ENCODE data around the gene RNF113A.
"Not testable (repeated sequence)": the region's sequence is repeated elsewhere in the genome, so short reads cannot be mapped to it uniquely, and the experiment has no call there.

Gene RNF113A

DNA sequence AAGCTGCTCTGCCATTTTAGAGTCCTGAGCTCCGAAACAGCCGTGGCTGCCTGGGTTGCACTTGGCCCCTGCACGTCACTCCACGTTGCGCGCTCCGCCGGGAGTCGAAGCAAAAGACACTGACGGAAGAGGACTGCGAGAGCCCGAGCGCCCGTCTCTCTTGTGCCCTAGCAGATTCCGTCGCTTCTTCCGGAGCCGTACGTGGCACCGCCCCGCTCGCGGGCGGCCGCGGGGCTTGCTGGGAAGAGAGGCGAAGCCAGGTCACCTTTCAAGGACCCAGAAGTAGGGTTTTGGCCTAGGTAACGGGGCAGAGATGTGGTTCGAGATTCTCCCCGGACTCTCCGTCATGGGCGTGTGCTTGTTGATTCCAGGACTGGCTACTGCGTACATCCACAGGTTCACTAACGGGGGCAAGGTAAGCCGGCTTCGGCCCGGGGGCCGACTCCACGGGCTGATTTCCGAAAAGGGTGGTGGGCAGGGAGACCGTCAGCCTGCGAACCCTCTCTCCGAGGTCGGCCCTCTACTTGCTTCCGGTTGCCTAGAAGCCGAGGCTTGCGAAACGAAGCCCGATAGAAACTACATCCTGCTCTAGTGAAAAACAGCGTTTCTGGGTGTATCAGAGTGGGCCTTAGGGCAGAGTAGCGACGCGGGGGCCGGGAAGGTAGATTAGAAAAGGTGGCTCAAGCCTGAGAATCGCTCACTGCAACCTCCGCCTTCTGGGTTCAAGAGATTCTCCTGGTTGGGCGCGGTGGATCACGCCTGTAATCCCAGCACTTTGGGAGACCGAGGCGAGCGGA is at the start of gene RNF113A, which contains the start of gene NDUFA1:
TSS of gene RNF113A (minus strand) at position 135 of the 797 bp plus-strand sequence. CDS start at position 15, 120 bp downstream.
TSS of gene NDUFA1 (plus strand) at position 234 of the 797 bp plus-strand sequence. CDS start at position 314, 80 bp downstream.
- H3K9me3 Mint-ChIP-seq, result no peaks in the 10 kb centered on the region
- peaks cover 5% of the 10 kb centered on the region for H3K36me3 Mint-ChIP-seq
- H3K4me3 Mint-ChIP-seq, result peak within 1 kb of the TSS; percentile 93
- peak; percentile 99 for ATAC-seq
- peaks cover 6% of the 10 kb centered on the region for H3K4me1 Mint-ChIP-seq
- no peaks in the 10 kb centered on the region for H3K27me3 Mint-ChIP-seq
- H3K27ac Mint-ChIP-seq, result peak within 1 kb of the TSS; percentile 96

DNA sequence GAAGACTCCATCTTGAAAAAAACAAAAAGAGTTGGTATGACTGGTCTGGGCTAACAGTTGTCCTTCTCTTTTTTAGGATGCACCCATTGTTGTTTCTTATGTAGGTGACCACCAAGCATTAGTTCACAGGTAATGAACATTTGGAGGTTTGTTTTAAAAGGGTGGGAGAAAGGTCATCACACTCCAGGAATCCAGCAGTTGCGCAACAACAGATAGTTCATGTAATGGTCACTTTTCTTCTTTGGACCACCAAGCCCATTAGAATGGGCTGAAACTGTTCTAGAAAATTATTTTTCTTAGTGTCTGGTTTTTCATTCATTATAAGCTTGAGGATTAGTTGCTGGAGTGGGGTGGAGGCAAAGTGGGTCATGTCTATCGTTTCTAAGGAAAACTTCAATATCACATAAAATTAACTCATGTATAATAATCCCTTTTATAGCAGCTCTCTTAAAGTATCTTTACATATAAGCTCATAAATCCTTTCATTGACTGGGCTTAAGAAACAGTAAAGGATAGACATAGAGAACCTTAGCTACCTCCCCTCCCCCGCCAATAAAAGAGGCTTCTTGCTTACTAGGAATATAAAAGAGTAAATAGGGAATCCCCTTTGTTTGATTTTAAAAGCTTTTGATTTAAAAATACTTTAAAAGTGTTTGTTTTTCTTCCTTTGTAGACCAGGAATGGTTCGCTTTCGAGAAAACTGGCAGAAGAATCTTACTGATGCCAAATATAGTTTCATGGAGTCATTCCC is 48.5 kb upstream of the RNF113A start:
- Mint-ChIP-seq H3K9me3 (no peaks in the 10 kb centered on the region), H3K27me3 (no peaks in the 10 kb centered on the region), H3K27ac (no peak overlapping the region), H3K4me3 (no peak overlapping the region), H3K4me1 (no peaks in the 10 kb centered on the region), H3K36me3 (peaks cover 4% of the 10 kb centered on the region)
- ATAC-seq, result no peak

DNA sequence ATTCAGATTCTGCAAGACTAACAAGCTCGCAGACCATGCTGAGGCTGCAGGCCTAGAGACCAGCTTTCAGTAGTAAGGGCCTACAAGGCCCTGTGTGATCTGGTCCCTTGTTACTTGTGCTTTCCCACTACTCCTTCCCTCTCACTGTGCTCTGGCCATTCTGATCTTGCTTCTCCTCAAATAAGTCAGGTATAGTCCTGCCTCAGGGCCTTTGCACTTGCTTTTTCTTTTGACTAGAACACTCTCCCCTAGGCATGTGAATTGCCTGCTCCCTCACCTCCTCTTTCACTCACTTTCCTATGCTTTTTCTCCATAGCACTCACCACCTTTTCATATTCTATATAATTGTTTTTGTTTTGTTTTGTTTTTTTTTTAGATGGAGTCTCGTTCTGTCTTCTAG is 46.3 kb upstream of the RNF113A start:
- H3K27me3 Mint-ChIP-seq, result no peaks in the 10 kb centered on the region
- no peaks in the 10 kb centered on the region for H3K9me3 Mint-ChIP-seq
- H3K4me3 Mint-ChIP-seq, result no peak overlapping the region
- no peaks in the 10 kb centered on the region for H3K4me1 Mint-ChIP-seq
- no peak overlapping the region for H3K27ac Mint-ChIP-seq
- no peaks in the 10 kb centered on the region for H3K36me3 Mint-ChIP-seq
- ATAC-seq, result no peak

DNA sequence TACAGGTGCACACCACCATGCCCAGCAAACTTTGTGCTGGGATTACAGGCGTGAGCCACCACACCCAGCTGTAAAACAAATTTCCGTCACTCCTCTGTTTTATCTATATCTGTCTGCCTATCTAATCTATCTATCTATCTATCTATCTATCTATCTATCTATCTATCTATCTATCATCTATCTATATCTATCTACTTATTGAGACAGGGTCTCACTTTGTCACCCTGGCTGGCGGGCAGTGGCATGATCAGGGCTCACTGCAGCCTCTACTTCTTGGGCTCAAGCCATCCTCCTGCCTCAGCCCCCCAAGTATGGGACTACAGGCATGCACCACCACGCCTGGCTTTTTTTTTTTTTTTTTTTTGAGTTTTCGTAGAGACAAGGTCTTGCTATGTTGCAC is 44.8 kb upstream of the RNF113A start:
- no peak for ATAC-seq
- no peaks in the 10 kb centered on the region for H3K36me3 Mint-ChIP-seq
- no peaks in the 10 kb centered on the region for H3K4me1 Mint-ChIP-seq
- H3K27ac Mint-ChIP-seq, result no peak overlapping the region
- H3K4me3 Mint-ChIP-seq, result no peak overlapping the region
- H3K9me3 Mint-ChIP-seq, result no peaks in the 10 kb centered on the region
- no peaks in the 10 kb centered on the region for H3K27me3 Mint-ChIP-seq

DNA sequence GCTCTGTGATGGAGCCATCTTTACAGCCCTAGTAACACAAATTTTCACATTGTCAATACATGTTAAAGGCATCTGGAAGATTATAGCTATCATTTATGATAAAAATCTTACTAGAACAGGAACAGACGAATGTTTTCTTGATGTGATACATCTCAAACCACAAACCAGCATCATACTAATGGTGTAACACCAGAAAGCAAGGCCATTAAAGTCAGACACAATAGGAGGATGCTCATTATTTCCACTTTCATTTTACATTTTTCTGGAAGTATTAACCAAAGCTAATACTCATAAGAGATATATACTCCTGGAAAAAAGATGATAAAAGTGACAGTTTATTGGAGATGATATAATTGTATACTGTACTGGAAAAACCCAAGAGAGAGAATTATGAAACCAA is 29.4 kb upstream of the RNF113A start:
- no peaks in the 10 kb centered on the region for H3K4me1 Mint-ChIP-seq
- H3K4me3 Mint-ChIP-seq, result no peak overlapping the region
- H3K27ac Mint-ChIP-seq, result no peak overlapping the region
- H3K36me3 Mint-ChIP-seq, result no peaks in the 10 kb centered on the region
- H3K27me3 Mint-ChIP-seq, result no peaks in the 10 kb centered on the region
- ATAC-seq, result no peak
- H3K9me3 Mint-ChIP-seq, result no peaks in the 10 kb centered on the region

DNA sequence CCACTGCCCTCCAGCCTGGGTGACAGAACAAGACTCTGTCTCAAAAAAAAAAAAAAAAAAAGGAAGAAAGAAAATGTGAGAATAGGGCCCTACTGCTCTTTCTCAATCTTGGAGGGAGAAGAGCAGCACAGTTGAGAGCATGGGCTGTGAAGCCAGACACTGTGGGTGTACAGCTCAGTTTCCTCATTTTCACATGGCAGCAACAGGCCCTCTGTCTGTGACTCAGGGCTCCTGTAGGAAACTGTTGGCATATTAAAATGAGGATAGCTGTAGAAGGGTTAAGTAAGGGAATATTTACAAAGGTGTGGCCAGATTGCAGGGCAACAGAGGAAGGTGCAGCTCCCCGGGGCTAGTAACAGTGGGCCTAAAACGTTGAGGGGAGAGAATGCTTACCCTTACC is 27.6 kb upstream of the RNF113A start:
- no peak overlapping the region for H3K27ac Mint-ChIP-seq
- ATAC-seq, result no peak
- no peak overlapping the region for H3K4me3 Mint-ChIP-seq
- H3K4me1 Mint-ChIP-seq, result no peaks in the 10 kb centered on the region
- H3K36me3 Mint-ChIP-seq, result no peaks in the 10 kb centered on the region
- H3K27me3 Mint-ChIP-seq, result no peaks in the 10 kb centered on the region
- no peaks in the 10 kb centered on the region for H3K9me3 Mint-ChIP-seq

DNA sequence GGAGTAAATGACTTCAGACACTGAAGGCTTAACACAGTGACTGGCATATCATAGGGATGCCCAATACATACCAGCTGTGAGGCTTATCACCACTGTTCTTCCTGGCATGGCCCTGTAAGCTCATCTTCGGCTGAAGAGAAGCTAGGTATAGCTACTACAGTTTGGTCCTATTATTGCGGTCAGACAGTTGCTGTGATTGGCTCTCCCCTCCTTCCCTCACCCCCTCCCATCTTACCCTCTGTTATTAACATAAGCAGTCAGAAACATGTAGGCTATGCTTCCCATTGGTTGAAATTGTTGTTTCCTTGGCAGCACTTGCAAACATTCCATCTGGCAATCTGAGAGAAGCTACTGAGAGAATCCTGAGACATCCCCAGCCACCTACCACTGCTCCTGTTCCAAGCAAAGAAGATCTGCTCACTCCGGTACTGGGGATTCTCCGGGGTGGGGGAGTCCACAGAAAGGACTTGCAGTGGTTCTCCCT is 24.4 kb upstream of the RNF113A start, which contains the start of gene AKAP14:
TSS of gene AKAP14 (plus strand) at position 51 of the 484 bp plus-strand sequence. CDS start 7,331 bp downstream, outside the sequence.
- no peaks in the 10 kb centered on the region for H3K27me3 Mint-ChIP-seq

DNA sequence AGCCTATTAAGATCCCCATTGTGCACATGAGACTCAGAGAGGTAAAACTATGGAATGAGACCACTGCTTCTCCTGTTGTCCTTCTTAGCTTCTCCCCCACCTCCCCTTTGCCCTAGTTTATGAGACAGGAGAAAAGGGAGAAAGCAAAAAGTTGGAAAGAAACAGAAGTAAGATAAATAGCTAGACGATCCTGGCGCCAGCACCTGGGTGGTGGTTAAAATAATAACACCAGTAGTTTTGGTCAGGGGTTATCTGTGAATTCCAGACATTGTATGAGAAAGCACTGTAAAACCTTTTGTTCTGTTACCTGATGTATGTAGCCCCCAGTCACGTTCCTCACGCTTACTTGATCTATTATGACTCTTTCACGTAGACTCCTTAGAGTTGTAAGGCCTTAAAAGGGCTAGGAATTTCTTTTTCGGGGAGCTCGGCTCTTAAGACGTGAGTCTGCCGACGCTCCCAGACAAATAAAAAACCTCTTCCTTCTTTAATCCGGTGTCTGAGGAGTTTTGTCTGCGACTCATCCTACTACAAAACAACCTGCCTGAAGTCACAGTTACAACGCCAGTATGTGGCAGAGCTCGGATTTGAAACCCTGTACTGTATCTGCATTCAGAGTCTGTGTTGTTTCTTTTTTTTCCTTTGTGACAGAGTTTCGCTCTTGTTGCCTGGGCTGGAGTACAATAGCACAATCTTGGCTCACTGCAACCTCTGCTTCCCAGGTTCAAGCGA is 20.6 kb upstream of the RNF113A start:
- not testable (repeated sequence) for H3K9me3 Mint-ChIP-seq, H3K4me3 Mint-ChIP-seq, H3K4me1 Mint-ChIP-seq, H3K27ac Mint-ChIP-seq, H3K36me3 Mint-ChIP-seq, ATAC-seq, H3K27me3 Mint-ChIP-seq

More for the DNA sequence above, 24.4 kb upstream of the RNF113A start, which contains the start of gene AKAP14:
- no peaks in the 10 kb centered on the region for H3K9me3 Mint-ChIP-seq
- no peak within 1 kb of the TSS for H3K4me3 Mint-ChIP-seq
- no peaks in the 10 kb centered on the region for H3K36me3 Mint-ChIP-seq
- ATAC-seq, result no peak
- no peak within 1 kb of the TSS for H3K27ac Mint-ChIP-seq
- no peaks in the 10 kb centered on the region for H3K4me1 Mint-ChIP-seq

DNA sequence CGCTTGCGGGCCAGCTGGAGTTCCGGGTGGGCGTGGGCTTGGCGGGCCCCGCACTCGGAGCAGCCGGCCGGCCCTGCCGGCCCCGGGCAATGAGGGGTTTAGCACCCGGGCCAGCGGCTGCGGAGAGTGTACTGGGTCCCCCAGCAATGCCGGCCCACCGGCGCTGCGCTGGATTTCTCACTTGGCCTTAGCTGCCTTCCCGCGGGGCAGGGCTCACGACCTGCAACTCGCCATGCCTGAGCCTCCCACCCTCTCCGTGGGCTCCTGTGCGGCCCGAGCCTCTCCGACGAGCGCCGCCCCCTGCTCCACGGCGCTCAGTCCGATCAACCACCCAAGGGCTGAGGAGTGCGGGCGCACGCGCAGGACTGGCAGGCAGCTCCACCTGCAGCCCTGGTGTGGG is 19.1 kb upstream of the RNF113A start:
- not testable (repeated sequence) for H3K36me3 Mint-ChIP-seq, H3K4me1 Mint-ChIP-seq, H3K9me3 Mint-ChIP-seq, H3K27me3 Mint-ChIP-seq, ATAC-seq, H3K4me3 Mint-ChIP-seq, H3K27ac Mint-ChIP-seq

DNA sequence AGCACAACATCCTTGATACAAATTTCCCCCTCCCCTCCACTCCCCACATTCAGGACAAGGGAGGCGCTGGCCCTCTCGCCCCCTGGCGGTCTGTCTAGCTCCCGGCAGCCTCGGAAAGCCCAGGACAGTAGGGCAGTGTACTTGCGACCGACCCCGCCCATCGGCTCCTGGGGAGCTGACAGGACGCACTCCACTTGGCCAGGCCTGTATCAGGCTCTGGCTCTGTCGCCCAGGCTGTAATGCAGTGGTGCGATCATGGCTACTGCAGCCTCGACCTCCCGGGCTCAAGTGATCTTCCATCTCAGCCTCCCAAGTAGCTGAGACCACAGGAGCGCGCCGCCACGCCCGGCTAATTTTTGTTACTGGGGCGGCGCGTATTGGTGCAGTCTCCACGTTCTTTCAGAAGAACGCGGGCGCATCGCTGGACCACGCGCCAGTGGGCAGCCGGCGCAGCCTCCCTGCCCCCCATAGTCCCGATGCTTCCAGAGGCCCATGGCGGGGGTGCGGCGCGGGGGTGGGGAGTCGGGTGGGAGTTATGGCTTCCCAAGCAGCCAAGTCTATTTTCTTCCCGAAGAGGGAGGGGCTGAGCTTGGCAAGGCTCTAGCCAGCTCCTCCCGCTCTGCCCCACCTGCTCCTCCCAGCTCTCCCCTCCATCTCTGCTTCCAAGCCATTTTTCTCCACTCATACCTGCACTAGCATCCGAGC is 16.3 kb upstream of the RNF113A start:
- Mint-ChIP-seq H3K27me3 (no peaks in the 10 kb centered on the region), H3K4me3 (peak overlapping the region; percentile 52)

DNA sequence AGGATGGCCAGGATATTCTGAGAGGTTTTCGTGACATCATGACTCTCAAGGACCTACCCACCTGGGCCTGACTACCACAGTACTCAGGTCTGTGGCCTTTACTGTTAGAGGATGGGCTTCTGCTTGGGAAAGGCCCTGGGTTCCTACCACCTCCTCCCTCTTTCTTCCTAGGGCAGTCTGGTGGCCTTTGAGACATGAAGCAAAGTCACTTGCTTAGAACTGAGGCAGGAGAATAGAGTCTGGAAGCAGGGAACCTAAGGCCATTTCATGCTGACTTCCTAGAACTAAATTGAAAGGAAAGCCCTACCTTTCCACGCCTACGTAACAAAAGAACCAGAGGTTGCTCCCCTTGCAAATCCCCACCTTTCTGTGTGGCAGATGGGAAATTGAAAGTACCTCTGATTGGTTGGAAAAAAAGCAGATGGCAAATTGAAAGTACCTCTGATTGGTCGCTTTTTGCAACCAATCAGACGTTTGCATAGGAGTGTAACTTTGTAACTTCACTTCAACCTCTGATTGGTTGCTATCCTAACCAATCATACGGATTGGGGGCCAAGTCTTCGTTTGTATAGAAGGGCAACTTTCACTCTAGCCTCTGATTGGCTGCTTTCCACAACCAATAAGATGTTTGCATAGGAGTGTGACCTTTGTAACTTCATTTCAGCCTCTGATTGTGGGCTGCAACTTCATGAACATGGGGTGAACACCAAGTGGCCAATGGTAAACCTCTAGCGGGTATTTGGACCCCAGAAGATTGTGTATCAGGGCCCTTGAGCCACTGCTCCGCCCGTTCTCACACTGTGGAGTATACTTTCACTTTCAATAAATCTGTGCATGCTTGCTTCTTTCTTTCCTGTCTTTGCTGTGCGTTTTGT is 14.3 kb upstream of the RNF113A start:
- Mint-ChIP-seq H3K27ac (no peak overlapping the region), H3K9me3 (no peaks in the 10 kb centered on the region), H3K4me1 (peaks cover 6% of the 10 kb centered on the region), H3K27me3 (no peaks in the 10 kb centered on the region), H3K4me3 (peak overlapping the region; percentile 9), H3K36me3 (no peaks in the 10 kb centered on the region)
- ATAC-seq, result no peak

More for the DNA sequence above, 16.3 kb upstream of the RNF113A start:
- Mint-ChIP-seq H3K27ac (no peak overlapping the region), H3K36me3 (no peaks in the 10 kb centered on the region), H3K4me1 (peaks cover 6% of the 10 kb centered on the region), H3K9me3 (no peaks in the 10 kb centered on the region)
- ATAC-seq, result peak; percentile 72

DNA sequence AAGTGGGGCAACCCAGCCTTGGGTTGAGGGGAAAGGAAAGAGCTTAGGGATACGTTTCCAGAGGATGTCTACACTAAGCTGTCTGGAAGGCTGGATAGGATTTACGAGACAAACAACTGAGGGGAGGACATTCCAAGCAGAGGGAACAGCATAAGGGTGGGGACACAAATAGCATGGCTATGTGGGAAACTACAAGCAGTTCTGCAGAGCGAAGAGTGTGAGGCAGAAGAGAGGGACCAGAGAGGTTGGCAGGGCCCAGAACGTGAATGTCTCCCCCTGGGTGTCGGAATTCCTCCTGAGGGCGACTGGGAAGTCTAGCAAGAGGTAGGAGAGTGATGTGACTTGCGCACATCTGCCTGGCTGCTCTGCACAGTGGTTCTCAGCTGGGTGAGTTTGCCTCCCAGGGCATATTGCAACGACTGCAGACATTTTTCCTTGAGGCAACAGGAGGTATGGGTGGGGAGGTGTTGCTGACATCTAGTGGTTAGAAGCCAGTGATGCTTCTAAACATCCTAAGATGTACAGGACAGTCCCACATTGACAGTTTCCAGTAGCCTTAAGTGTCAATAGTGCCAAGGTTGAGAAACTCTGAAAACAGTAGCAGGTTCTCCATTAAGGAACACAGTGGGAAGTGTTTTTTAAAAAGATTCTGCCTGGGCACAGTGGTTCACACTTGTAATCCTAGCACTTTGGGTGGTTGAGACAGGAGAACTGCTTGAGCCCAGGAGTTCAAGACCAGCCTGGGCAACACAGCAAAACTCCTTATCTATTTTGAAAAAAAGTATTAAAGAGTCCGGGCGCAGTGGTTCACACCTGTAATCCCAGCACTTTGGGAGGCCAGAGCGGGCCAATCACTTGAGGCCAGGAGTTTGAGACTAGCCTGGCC is 9.3 kb upstream of the RNF113A start:
- no peak overlapping the region for H3K4me3 Mint-ChIP-seq
- H3K36me3 Mint-ChIP-seq, result no peaks in the 10 kb centered on the region

DNA sequence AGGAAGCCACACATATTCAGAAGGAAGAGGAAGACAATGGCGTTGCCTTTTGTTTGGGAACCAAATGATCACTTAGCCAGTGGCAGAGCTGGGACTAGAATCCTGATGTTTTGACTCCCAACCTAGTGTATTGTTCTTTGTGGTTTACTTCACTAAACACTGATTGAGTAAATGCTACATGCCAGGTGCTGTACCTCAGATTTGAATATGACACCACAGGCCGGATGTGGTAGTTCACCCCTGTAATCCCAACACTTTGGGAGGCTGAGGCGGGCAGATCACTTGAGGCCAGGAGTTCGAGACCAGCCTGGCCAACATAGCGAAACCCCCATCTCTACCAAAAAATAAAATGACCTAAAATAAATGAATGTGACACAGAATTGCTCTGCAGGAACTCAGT is 8.5 kb upstream of the RNF113A start:
- peaks cover 13% of the 10 kb centered on the region for H3K4me1 Mint-ChIP-seq
- no peaks in the 10 kb centered on the region for H3K36me3 Mint-ChIP-seq
- ATAC-seq, result peak; percentile 60
- no peaks in the 10 kb centered on the region for H3K9me3 Mint-ChIP-seq
- H3K27ac Mint-ChIP-seq, result no peak overlapping the region
- no peak overlapping the region for H3K4me3 Mint-ChIP-seq
- no peaks in the 10 kb centered on the region for H3K27me3 Mint-ChIP-seq

More for the DNA sequence above, 9.3 kb upstream of the RNF113A start:
- ATAC-seq, result peak; percentile 77
- Mint-ChIP-seq H3K9me3 (no peaks in the 10 kb centered on the region), H3K27me3 (no peaks in the 10 kb centered on the region), H3K27ac (no peak overlapping the region), H3K4me1 (peaks cover 13% of the 10 kb centered on the region)
